Measurements from ENCODE around the gene STEAP4. TPM values are rescaled to one million over a fixed set of nuclear protein-coding genes. Genes with fewer than 3 reads are reported as not detected.

STEAP4 gene
- total RNA-seq: 0.07 TPM in 1 of 2 replicates, not detected in the other

DNA sequence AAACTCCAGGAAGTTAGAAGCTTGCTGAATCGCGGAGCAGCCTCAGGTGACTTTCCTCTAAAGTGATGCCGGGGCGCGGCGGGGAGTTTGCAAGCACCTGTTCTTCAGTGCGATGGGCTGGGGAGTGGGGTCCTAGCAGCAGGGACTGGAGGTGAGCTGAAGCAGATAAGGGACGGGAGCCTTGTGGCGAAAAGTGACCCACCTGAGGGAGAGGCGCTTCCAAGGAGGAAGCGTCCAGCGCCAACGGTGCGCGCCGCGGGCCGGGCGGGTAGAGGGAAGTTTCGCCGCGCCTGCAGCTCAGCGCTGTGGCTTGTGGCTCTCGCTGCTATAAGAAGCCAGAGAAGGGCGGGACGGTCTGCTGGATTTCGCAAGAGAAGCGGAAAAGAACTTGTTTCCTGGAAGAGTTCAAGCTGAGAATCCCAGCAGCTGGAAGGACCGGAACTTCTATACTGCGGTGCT, at the start of gene STEAP4:
Gene STEAP4, minus strand, starts transcription at position 305 of the 459 bp plus-strand sequence. CDS start 22,625 bp downstream, outside the sequence.
- intact Hi-C loops (cut with micrococcal nuclease): no loop called here

DNA sequence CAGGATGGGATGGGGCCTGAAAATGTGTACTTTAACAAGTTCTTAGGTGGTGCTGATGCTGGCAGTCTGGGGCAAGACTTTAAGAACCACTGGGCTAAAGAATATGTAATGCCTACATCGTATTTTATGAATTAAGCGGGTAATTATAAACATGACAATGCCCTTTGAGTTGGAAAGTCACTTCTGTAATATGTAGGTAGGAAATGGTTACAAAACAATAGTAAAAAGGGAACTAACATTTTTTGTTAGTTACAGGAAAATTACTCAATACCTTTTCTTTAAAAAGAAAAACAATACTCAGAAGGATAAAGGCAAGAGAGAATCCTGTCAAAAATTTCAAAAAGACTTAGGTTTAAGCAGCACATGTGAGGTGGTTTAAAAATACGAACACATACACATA, 48.3 kb upstream of the STEAP4 start:
- intact Hi-C loops (cut with micrococcal nuclease): loop anchor here (5.0 kb wide), 1 partner anchor 113 kb away; no protein-coding TSS in a partner anchor

DNA sequence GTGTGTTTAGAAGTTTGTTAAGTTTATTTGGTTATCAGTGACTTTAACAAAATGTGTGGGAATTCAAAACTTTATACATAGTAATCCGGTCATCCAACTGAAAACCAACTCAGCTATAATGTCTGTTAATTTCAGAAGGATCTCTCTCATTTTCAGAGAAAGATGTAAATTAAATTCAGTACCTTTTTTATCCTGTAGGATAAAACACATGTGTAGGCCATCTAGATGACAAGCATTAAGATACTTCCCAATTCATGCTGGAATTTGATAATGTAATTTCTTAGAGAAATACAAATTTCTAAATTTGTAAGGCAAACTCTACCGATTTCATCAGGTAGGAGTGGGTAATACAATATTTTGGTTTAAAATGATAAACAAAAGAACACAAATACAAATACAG, 43.4 kb upstream of the STEAP4 start:
- intact Hi-C loops (cut with micrococcal nuclease): no loop called here

DNA sequence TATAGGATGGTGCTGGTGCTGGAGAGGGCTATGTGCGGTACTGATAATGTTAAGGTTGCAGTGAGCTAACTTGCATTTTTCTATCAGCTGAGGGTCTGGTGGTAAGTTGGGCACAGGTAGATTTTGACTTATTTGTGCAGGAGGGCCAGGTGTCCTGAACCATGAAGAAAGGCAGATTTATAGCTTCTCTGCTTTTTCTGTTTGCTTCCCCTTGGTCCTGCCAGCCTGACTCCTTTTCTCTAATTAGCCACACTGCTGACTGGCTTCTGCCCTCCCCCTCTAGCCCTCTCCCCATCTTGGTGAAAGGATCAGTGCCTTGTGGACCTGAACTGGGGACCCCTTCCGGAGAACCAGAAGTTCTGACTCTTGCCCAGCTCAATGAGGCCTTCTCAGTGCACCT, 40.8 kb upstream of the STEAP4 start:
- intact Hi-C loops (cut with micrococcal nuclease): no loop called here

DNA sequence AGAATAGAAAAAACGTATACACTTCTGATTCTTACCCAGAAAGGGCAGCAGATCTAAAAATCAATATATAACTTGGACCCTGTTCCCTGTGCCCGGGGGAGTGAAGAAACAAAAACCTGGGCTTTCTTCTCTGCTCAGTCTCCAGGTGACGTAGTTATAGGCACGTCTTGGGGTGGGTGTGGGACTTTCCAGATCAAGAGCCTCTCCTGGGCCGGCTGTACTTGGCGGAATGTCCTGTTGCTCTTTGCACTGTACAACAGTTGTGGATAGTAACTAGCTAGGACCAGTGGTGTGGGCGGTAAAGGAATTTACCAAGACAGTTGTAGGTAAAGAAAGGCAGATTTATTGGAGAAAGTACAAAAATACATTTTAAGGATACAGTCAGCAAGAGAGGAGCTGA, 40.4 kb upstream of the STEAP4 start:
- intact Hi-C loops (cut with micrococcal nuclease): no loop called here

DNA sequence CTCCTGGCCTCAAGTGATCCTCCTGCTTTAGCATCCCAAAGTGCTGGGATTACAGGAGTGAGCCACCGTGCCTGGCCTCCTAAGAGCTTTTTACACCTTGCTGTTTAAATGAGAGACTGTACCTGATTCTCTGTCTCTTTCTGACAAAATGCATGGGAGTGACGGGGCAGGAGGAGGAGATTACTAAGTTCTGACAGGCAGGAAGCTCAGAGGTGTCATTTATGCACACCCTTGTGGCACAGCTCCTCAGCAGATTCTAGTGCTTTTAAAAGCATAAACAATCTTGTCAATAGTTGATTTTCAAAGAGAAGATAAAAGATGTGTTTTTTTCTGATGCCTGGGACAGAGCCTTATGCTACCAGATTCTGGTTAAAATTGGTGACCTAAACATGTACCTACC, 39.7 kb upstream of the STEAP4 start:
- intact Hi-C loops (cut with micrococcal nuclease): no loop called here

DNA sequence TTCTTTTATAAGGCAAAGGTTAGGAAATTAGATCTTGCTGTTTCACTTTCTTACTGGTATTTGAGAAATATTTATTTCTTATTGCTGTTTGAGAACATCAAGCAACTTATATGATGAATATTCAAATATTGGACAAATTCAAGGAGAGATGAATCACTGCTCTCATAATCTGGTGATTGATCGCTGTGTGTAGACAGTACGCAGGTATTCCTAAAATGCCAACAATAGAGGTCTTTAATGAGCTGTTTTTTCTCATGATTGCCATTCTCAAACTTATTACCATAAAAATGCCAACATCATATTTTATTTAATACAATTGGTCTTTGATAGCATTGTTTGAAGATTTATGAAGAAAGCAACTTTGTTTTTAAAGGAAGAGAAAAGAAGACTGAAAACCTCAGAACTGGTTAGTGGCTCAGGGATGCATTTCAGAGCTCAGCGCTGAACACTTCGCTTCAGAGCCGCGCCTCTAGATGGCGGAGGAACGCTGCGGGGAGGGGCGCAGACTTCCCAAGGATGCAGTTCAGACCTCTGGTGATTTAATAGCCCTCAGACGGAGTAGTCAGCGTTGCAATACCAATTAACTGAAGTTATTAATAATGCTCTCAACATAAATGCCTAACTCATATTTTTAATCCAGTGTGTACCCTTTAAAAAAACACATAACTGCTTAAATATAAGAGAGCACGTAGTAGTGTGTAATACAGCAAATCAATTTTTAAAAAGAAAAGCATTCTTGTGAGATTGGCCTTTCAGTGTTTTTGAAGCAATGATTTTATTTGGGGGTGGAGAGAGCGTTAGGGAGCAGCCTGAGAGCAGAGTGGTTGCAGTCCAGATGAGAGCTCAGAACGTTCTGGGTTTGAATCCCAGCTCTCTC, 38.5 kb upstream of the STEAP4 start:
- intact Hi-C loops (cut with micrococcal nuclease): no loop called here

DNA sequence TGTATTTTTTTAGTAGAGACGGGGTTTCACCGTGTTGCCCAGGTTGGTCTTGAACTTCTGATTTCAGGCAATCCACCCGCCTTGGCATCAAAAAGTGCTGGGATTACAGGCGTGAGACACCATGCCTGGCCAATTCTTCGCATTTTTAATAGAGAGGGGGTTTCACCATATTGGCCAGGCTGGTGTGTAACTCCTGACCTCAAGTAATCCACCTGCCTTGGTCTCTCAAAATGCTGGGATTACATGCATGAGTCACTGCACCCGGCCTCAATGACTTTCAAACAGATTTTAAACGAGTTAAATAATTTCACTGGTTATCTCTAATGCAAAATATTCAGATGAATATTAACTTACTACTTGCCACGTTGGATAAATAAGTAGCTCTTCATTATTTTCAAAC, 37.6 kb upstream of the STEAP4 start:
- intact Hi-C loops (cut with micrococcal nuclease): no loop called here

DNA sequence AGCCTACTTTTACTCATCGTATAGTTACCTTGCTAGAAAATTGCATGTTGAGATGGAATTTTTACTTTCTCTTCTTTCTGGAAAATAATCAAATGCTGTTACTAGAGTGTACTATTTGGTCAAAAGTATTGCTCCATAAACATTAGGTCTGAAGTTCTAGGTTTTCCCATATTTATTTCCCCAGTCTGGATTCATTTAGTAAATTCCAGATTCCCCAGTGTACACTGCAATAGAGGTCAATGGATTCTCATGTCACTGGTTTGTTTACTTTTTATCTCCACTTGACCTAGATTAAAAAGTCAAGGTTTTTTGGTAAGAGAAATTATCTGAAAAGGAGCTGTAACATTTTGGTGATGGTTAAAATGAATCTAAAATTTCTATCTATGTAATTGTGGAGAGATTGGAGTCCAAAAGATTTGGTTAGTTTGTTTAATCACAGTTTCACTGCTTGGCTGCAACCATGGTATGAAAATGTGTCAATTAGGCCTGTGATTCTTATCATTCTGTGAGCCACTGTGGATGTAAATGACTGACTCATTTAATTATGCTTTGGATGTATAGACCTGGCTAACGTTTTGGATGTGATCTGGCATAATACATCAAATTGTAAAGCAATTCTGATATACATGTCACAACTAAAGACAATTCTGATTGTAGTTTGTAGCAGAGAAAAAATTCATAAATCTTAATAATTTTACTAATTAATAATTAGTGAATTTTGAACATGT, 32.7 kb upstream of the STEAP4 start:
- intact Hi-C loops (cut with micrococcal nuclease): no loop called here

DNA sequence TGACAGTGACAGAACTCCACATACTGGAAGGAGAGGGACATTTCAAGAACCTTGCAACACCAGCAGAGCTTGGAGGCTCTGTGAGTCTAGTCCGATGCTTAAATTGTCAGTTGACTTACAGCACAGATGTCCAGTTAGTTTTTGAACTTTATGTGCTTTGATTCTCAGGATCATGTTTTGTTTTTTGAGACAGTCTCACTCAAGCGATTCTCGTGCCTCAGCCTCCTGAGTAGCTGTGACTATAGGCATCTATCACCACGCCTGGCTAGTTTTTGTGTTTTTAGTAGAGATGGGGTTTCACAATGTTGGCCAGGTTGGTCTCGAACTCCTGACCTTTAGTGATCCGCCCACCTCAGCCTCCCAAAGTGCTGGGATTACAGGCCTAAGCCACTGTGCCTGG, 31.8 kb upstream of the STEAP4 start:
- intact Hi-C loops (cut with micrococcal nuclease): no loop called here

DNA sequence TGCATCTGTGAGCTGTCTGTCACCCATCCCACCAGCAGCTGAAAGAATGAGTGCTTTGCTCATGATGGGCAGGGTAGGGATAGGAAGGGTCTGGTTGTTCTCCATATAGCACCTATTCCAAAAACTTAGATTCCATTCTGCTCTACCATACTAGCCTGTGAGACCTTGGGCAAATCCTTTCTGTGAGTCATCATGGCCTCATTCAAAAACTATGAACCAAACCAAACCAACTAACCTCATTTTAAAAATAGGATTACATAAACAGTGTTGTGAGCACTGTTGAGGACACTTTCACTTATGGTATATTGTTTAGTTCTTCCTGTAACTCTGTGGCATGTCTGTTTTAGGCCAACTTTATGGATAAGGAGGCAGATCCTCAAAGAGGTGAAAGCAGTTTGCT, 30.9 kb upstream of the STEAP4 start:
- intact Hi-C loops (cut with micrococcal nuclease): no loop called here

DNA sequence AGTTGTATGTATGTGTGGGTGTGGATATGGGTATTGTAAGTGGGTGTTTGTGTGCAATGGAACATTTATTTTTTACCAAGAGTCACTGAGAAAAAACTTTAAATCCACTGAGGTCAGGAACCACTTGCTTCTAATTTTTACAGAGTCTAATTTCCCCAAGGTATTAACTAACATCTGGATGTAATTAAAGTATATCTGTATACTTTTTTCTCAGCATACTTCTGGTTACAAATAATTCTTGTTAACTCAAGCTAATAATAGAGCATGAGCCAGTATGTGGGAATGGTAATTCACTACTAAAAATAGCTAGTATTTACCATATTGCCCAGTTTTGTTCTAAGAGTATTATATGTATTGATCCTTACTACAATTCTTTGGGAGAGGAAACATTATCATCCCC, 24.6 kb upstream of the STEAP4 start:
- intact Hi-C loops (cut with micrococcal nuclease): no loop called here

DNA sequence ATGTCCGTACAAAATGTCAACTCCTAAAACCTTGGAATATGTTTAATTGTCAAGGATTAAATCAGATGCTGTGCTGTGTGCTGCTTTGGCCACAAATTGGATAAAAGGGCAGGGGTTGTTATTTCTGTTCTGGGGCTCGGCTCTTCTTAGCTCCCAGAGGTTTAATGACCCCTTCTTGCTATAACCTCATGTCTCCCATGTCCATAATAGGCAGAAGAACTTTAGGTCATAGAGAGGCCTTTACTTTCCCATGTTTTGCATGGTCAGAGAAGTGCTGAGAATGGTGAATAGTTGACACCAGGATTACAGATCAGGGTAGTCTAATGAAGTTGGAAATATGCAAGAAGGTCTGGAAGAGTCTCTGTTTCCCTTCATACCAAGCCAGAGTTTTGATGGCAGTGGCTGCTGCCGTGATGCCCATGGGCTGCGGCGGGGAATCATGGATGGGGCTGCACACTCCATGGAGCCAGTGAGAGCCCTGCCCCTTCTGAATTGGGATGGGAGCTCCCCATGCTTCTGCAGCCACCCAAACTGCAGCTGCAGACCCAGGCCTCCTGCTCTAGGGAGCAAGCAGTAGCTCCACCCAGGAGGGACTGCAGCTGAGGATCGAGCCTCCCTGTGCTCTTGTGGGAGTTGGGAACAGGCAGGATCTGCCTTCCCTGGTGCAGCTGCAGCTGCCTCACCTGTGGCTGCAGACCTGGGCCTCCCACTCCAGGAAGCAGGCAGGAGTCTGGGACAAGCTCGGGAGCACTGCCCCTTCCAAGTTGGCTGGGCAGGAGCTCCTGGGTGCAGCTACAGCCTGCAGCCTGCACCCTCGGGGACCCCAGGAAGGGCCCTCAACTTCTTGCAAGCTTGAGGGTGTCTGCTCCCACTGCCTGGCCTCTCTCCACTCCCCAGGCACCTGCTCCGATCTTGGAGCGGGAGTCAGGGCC, 23.1 kb upstream of the STEAP4 start:
- intact Hi-C loops (cut with micrococcal nuclease): no loop called here

DNA sequence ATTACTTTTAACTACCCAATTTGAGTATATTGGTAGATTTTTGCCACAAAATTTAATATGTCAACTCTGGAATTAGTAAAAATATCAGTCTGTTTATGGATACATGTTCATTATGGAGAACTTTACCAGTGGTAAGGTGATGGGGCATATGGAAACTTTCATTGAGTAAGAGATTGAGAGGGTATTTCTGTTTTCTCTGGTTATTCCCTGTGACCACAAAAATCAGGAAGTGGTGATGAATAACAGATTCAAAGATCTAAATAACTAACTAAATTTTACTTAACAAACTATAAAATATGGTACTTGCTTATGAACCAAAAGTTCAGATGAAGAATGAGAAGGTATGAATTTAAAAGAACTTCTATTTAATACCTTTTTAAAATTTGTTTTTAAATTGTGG, 22.1 kb upstream of the STEAP4 start:
- intact Hi-C loops (cut with micrococcal nuclease): no loop called here

DNA sequence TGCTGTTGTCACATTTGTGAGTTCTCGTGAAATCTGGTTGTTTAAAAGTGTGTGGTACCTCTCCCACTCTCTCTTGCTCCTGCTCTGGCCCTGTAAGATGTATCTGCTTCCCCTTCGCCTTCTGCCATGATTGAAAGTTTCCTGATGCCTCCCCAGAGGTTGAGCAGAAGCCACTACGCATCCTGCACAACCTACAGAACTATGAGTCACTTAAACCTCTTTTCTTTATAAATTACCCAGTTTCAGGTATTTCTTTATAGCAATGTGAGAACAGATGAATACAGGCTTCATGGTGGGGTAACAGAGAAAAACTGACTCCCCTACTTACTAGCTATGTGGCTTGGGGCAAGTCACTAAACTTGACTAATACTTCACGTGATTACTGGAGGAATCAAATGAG, 18.0 kb upstream of the STEAP4 start:
- intact Hi-C loops (cut with micrococcal nuclease): no loop called here

DNA sequence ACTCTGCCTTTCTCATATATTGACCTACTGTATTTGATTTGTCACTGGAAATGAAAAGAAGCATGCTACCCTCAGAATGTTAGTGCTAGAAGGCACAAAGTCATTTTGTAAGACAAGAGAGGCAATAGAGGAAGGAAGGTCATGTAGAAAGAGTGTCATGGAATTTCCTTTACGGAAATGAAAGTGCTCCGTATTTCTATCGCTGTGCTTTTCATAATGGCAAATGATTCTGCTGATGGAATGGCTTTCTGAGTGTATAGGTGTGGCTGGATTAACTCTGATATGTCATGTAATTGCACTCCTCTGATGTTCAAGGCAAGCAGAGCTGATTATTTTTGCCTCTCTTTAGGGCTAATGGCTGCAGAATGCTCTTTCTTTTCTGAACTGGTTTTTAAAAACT, 15.5 kb upstream of the STEAP4 start:
- intact Hi-C loops (cut with micrococcal nuclease): no loop called here

DNA sequence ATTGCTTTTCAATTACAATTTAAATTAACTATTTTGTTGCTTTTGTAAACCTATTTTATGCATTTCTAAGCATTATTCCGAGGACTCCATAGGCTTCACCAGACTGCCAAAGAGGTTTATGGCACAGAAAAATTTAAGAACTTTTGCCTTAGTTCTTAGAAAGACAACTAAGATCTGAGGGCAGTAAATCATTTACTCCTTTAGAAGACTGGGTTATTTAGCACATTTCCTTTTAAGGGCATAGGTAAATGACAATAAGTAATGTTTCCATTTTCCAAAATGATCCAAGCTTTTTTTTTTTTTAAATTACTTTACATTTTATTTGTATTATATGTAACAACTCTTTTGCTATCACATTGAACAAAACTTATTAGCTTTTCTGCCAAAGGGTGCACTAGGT, 15.0 kb upstream of the STEAP4 start:
- intact Hi-C loops (cut with micrococcal nuclease): no loop called here

DNA sequence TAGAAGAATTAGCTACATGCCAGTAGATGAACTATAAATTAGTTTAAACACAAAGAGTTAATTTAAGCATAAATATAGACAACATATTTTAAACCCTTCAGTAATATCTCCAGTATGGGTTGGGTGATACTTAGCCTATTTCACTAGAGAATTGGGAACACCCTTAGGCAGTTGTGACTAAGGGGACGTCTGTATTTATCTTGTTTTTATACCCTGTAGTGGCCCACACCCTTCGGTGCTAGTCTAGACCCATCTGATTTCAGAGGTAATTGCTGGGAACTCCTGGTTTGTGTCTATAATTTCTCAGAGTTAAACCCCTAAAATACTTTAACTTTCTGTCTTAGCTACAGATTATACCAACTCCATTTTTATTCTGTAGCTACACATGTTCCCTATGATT, 11.5 kb upstream of the STEAP4 start:
- intact Hi-C loops (cut with micrococcal nuclease): no loop called here

DNA sequence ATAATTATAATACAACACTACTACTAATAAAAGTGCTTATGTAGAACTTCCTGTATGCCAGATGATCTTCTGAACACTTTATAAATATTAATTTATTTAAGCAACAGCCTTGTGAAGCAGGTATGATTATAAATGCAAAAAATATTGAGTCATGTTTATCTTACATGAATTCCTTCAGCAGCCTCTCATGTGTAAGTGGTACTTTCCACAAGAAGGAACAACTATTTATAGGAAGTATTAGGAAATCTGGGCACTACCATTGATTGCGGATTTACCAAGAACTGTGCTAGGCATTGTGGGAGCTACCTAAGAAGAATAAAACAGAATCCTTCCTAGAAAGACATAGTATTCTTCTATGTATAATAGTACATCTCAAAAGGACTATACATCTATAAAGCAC, 10.7 kb upstream of the STEAP4 start:
- intact Hi-C loops (cut with micrococcal nuclease): no loop called here

DNA sequence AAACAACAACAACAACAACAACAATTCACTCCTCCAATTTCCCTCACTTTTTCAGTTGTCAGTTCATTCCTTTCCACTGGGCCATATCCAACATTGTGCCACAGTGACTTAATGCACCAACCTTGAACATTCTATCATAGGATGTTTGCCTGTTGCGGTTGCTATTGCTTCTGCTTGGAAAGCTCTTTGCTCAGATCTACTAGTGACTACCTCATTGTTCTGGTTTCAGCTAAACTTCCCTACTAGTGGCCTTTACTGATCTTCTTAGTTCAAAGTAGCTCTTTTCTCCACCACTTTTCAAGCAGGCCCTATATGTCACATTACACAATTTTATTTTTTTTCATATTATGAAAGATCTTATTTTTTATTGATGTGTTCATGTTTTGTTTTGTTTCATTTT, 9.8 kb upstream of the STEAP4 start:
- intact Hi-C loops (cut with micrococcal nuclease): no loop called here

DNA sequence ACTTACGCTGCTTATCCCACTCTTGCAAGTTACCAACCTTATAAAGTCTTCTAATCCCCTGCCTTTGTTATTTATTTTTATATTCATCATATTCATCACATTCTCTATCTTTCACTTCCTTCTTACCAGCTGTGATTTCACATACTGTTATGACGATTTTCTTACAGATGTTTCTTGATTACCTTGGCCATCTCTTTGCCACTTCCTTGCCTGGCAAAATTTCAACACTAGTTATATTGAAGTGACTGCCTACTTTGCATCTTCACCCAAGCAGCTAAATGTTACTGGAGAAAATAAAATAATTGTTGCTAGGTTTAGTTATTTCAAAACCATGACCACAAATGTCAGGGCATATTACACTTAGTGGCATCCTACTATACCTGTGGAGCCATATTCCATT, 8.8 kb upstream of the STEAP4 start:
- intact Hi-C loops (cut with micrococcal nuclease): no loop called here

All from T-helper 1 cell treated with Interleukin-12 subunit alpha and Interleukin-12 subunit beta and Interleukin-4 antibody, amounts not matched to agents 30 ng/mL and 1 ng/mL, for 36 hours (primary cell).